Transverse colon (tissue), 4 donors: ENCODE data around the gene TMEM147.

ENCODE experiments used
- POLR2A ChIP-seq: fragments of 450-650 bp; IDR thresholded peaks from one replicate; pipeline ENCODE4 v1.6.1; 2016; ENCODE audit warnings: antibody characterized with exemption, mild to moderate bottlenecking, moderate library complexity
- POLR2AphosphoS5 ChIP-seq, 3 donors: sonication (generic); formaldehyde crosslinking; IDR thresholded peaks; one replicate each; pipeline ENCODE4 v1.6.1; 2016; ENCODE audit warnings: antibody characterized with exemption in 3 of 3
- TF ChIP-seq, protein P1 (sequence below), 5 experiments: fragments of 200-600 bp in 3 of 5; fragments of 450-650 bp in 2 of 5; sonication (generic) in 3 of 5; IDR thresholded peaks; 1 replicate in 2 of 5; 2 replicates in 3 of 5; pipeline ENCODE4 v1.5.1; 2016 to 2017; ENCODE audit warnings: antibody characterized with exemption in 5 of 5, inconsistent platforms in 3 of 5, mild to moderate bottlenecking in 2 of 5, moderate library complexity in 1 of 5

DNA sequence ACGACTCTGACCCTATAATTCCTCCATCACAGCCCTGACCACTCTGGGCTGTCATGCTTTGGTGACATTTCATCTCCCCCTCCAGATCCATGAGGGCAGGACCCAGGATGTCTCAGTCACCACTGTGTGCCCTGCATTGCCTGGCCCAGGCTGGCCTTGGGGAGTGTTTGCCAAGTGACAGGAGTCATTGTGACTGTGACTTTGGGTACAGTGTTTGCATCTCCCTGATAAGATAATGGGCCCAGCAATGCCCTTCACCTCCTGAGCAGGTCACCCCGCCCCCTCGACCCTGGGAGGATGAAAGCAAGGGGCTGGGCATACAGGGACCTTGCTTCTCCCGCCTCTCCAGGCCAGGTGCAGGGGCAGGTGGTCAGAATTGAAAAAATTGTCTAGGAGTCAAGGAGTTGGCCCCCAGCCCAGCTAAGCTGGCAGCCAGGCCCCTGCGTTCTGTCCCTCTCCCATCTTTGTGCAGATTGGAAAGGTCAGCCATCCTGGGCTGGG is 23.9 kb downstream of the TMEM147 start:
- TF ChIP-seq, protein P1, sequence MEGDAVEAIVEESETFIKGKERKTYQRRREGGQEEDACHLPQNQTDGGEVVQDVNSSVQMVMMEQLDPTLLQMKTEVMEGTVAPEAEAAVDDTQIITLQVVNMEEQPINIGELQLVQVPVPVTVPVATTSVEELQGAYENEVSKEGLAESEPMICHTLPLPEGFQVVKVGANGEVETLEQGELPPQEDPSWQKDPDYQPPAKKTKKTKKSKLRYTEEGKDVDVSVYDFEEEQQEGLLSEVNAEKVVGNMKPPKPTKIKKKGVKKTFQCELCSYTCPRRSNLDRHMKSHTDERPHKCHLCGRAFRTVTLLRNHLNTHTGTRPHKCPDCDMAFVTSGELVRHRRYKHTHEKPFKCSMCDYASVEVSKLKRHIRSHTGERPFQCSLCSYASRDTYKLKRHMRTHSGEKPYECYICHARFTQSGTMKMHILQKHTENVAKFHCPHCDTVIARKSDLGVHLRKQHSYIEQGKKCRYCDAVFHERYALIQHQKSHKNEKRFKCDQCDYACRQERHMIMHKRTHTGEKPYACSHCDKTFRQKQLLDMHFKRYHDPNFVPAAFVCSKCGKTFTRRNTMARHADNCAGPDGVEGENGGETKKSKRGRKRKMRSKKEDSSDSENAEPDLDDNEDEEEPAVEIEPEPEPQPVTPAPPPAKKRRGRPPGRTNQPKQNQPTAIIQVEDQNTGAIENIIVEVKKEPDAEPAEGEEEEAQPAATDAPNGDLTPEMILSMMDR (IDR thresholded peaks at IDR 0.05): no peak
- TF ChIP-seq POLR2A: no peak
- TF ChIP-seq POLR2AphosphoS5 (IDR thresholded peaks at IDR 0.05): no peak
